T-helper 1 cell (primary cell): Measurements from ENCODE around the gene ODF4.
"Not testable (repeated sequence)": the region's sequence is repeated elsewhere in the genome, so short reads cannot be mapped to it uniquely, and the experiment has no call there.

ENCODE experiments used
- DNase-seq, 5 donors: peaks; one replicate each; pipeline ENCODE4 v3.0.0-alpha.2; 2012 to 2020

Gene ODF4

GRCh38 chr17:8326511-8327302, 12.9 kb upstream of the ODF4 start:
- DNase-seq: peak in 1 of 5 donors; percentile 4

GRCh38 chr17:8327303-8327649, 12.4 kb upstream of the ODF4 start:
- DNase-seq: no peak

- DNase-seq: no peak
These were observed 7.5 kb upstream of the ODF4 start for GRCh38 chr17:8332128-8332527.

- DNase-seq: no peak
These were observed 7.0 kb upstream of the ODF4 start for GRCh38 chr17:8332688-8333087.

GRCh38 chr17:8333281-8333680, 6.4 kb upstream of the ODF4 start:
- DNase-seq: no peak

- DNase-seq: no peak
These were observed 1.6 kb upstream of the ODF4 start for GRCh38 chr17:8337802-8338752.

- no peak for DNase-seq
These were observed 893 bp upstream of the ODF4 start for GRCh38 chr17:8338753-8339140.

GRCh38 chr17:8341456-8341855, 1.8 kb downstream of the ODF4 start:
- DNase-seq: no peak

GRCh38 chr17:8345052-8345690, 5.5 kb downstream of the ODF4 start:
- DNase-seq: no peak

- DNase-seq: no peak
These were observed 6.5 kb downstream of the ODF4 start for GRCh38 chr17:8345951-8346665.

- DNase-seq: not testable (repeated sequence)
These were observed 7.4 kb downstream of the ODF4 start for GRCh38 chr17:8347001-8347400.

- DNase-seq: no peak
These were observed 10.7 kb downstream of the ODF4 start for GRCh38 chr17:8350339-8350738.

- DNase-seq: no peak
These were observed 14.1 kb downstream of the ODF4 start for GRCh38 chr17:8353736-8354135.

GRCh38 chr17:8354236-8354635, 14.6 kb downstream of the ODF4 start:
- DNase-seq: no peak

GRCh38 chr17:8357910-8358309, 18.3 kb downstream of the ODF4 start:
- DNase-seq: no peak

GRCh38 chr17:8359769-8360168, 20.1 kb downstream of the ODF4 start:
- DNase-seq: no peak

- DNase-seq: no peak
These were observed 20.6 kb downstream of the ODF4 start for GRCh38 chr17:8360260-8360659.

- no peak for DNase-seq
These were observed 21.1 kb downstream of the ODF4 start for GRCh38 chr17:8360751-8361150.

- DNase-seq: no peak
These were observed 23.2 kb downstream of the ODF4 start for GRCh38 chr17:8362651-8363332.

- DNase-seq: no peak
These were observed 25.5 kb downstream of the ODF4 start for GRCh38 chr17:8365143-8365542.

GRCh38 chr17:8366231-8366630, 26.6 kb downstream of the ODF4 start:
- no peak for DNase-seq

GRCh38 chr17:8368193-8368592, 28.6 kb downstream of the ODF4 start:
- DNase-seq: no peak
